ENCODE measurements around the gene POLR1F. TPM values are rescaled to one million over a fixed set of nuclear protein-coding genes. Genes with fewer than 3 reads are reported as not detected.

POLR1F gene
- total and polyA plus RNA-seq, 7 donors, result 4.2 to 17.5 (median 10.6) TPM

- H3K36me3 ChIP-seq (ENCODE audit: insufficient read depth in 1 of 2, low read depth in 1 of 2), result no peaks in the 10 kb centered on the region
- H3K9me3 ChIP-seq, result no peaks in the 10 kb centered on the region
- ATAC-seq, result no peak
- H3K27ac ChIP-seq, result no peak overlapping the region
- no peaks in the 10 kb centered on the region for H3K27me3 ChIP-seq (ENCODE audit: insufficient read depth in 3 of 3, low read length in 2 of 3)
- H3K4me3 ChIP-seq, result no peak overlapping the region
- TF ChIP-seq, protein P1, sequence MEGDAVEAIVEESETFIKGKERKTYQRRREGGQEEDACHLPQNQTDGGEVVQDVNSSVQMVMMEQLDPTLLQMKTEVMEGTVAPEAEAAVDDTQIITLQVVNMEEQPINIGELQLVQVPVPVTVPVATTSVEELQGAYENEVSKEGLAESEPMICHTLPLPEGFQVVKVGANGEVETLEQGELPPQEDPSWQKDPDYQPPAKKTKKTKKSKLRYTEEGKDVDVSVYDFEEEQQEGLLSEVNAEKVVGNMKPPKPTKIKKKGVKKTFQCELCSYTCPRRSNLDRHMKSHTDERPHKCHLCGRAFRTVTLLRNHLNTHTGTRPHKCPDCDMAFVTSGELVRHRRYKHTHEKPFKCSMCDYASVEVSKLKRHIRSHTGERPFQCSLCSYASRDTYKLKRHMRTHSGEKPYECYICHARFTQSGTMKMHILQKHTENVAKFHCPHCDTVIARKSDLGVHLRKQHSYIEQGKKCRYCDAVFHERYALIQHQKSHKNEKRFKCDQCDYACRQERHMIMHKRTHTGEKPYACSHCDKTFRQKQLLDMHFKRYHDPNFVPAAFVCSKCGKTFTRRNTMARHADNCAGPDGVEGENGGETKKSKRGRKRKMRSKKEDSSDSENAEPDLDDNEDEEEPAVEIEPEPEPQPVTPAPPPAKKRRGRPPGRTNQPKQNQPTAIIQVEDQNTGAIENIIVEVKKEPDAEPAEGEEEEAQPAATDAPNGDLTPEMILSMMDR (IDR thresholded peaks at IDR 0.05), result no peak
- H3K4me1 ChIP-seq, result no peaks in the 10 kb centered on the region
- WGBS, 3 donors, result 93 to 95% (median 94%) methylated on average over 5 of the region's 5 CpGs
- DNase-seq, result no peak
- intact Hi-C loops (cut with DNase I), result no loop called here
Observed at GRCh38 chr7:19681596-19681995, 27.2 kb downstream of the POLR1F start.

DNA sequence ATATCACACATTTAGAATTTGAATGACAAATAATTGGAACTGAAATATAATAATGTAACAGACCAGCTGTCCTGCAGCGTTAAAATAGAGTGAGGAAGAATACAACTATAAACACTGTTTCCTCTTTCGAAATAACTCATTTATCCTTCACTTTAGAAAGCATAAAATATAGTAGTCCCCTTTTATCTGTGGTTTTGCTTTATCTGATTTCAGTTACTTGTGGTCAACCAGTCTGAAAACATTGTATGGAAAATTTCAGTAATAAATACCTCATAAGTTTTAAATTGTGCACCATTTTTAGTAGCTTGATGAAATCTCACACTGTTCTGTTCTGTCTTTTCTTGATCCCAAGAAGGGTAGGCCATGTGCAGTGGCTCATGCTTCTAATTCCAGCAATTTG is 31.7 kb downstream of the POLR1F start:
- TF ChIP-seq, protein P1 (IDR thresholded peaks at IDR 0.05), result no peak
- no peak for DNase-seq

GRCh38 chr7:19675816-19676215 is 33.0 kb downstream of the POLR1F start:
- no peaks in the 10 kb centered on the region for H3K36me3 ChIP-seq (ENCODE audit: insufficient read depth in 1 of 2, low read depth in 1 of 2)
- WGBS, 3 donors, result 78 to 85% (median 80%) methylated on average over 1 of the region's 1 CpG
- H3K27ac ChIP-seq, result no peak overlapping the region
- no peaks in the 10 kb centered on the region for H3K27me3 ChIP-seq (ENCODE audit: insufficient read depth in 3 of 3, low read length in 2 of 3)
- intact Hi-C loops (cut with DNase I), result no loop called here
- no peak overlapping the region for H3K4me3 ChIP-seq
- no peak for DNase-seq
- TF ChIP-seq, protein P1 (IDR thresholded peaks at IDR 0.05), result no peak
- H3K4me1 ChIP-seq, result no peaks in the 10 kb centered on the region
- no peaks in the 10 kb centered on the region for H3K9me3 ChIP-seq
- no peak for ATAC-seq

More for the DNA sequence above, 31.7 kb downstream of the POLR1F start:
- Histone ChIP-seq H3K9me3 (no peaks in the 10 kb centered on the region), H3K27me3 (ENCODE audit: insufficient read depth in 3 of 3, low read length in 2 of 3) (no peaks in the 10 kb centered on the region), H3K4me3 (no peak overlapping the region), H3K27ac (no peak overlapping the region), H3K4me1 (no peaks in the 10 kb centered on the region), H3K36me3 (ENCODE audit: insufficient read depth in 1 of 2, low read depth in 1 of 2) (no peaks in the 10 kb centered on the region)
- intact Hi-C loops (cut with DNase I), result no loop called here
- no peak for ATAC-seq
- 51 to 63% (median 57%) methylated on average over 2 of the region's 2 CpGs for WGBS, 3 donors

DNA sequence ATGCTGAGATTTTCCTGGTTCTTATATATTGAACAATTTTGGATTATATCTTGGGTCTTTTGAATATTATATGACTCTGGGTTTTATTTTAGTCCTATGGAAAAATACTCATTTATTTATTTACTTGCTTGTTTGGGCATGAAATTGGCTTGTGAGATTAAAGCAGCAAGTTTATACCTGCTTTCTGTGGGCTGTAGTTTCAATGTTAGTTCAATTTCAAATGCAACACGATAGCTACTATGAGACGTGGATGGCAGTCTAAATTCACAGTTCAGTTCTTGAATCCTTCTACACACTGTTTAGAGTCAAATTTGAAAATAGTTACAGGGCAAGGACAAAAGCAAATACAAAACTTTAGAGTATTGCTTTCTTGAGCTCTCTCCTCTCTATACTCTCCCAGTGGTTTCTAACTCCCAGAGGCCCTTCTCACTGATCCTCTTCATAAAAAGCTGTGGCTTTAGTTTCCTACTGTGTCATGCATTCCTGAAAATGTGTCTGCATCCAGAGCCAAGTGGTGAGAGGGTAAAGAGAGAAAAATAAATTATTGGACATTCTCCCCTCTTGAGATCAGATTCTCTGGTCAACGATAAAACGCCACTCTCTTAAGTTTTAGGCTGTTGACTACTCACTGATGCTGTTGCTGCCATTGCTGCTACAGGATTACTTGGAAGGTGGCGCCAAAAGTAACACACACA is 34.4 kb downstream of the POLR1F start:
- WGBS, 3 donors, result 39 to 41% (median 41%) methylated on average over 5 of the region's 5 CpGs
- Histone ChIP-seq H3K4me3 (no peak overlapping the region), H3K9me3 (no peaks in the 10 kb centered on the region), H3K27me3 (ENCODE audit: insufficient read depth in 3 of 3, low read length in 2 of 3) (no peaks in the 10 kb centered on the region), H3K27ac (no peak overlapping the region), H3K4me1 (no peaks in the 10 kb centered on the region), H3K36me3 (ENCODE audit: insufficient read depth in 1 of 2, low read depth in 1 of 2) (no peaks in the 10 kb centered on the region)
- intact Hi-C loops (cut with DNase I), result no loop called here
- ATAC-seq (no peak), DNase-seq (no peak)
- TF ChIP-seq, protein P1 (IDR thresholded peaks at IDR 0.05), result no peak

DNA sequence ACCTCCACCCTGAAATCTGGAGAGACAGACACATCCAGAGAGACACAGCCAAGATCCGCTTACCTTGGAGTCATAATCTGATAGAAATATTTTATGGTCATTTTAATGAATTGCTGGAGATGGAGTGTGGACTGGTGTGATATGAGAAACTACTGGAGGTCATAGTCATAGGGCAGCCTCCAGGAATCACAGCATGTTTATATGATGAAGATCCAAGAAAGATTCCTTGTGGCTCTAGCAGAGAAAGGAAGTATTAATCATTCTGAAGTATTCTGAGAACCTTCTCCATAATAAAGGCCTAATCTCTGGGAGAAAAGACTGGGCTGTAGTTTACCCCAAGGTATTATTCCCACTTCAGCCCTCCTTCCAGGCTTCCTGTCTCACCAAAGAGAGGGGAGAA is 38.0 kb downstream of the POLR1F start:
- no peak for DNase-seq
- H3K4me3 ChIP-seq, result no peak overlapping the region
- no peaks in the 10 kb centered on the region for H3K9me3 ChIP-seq
- intact Hi-C loops (cut with DNase I), result no loop called here
- no peaks in the 10 kb centered on the region for H3K36me3 ChIP-seq (ENCODE audit: insufficient read depth in 1 of 2, low read depth in 1 of 2)
- ATAC-seq, result no peak
- H3K4me1 ChIP-seq, result no peaks in the 10 kb centered on the region
- H3K27ac ChIP-seq, result no peak overlapping the region
- WGBS, 3 donors, result 88 to 92% (median 91%) methylated on average over 1 of the region's 1 CpG
- H3K27me3 ChIP-seq (ENCODE audit: insufficient read depth in 3 of 3, low read length in 2 of 3), result no peaks in the 10 kb centered on the region
- TF ChIP-seq, protein P1 (IDR thresholded peaks at IDR 0.05), result no peak

All from psoas muscle (tissue), 8 donors.